ENCODE data around the gene ZZZ3. TPM values are rescaled to one million over a fixed set of nuclear protein-coding genes. Genes with fewer than 3 reads are reported as not detected.
"Not testable (repeated sequence)": the region's sequence is repeated elsewhere in the genome, so short reads cannot be mapped to it uniquely, and the experiment has no call there.

ZZZ3 gene
- total RNA-seq, 1 donor from 2014 or later, result 55.6 TPM

GRCh38 chr1:77658271-77658670, 24.2 kb downstream of the ZZZ3 start:
- no peaks in the 10 kb centered on the region for H3K27me3 ChIP-seq
- H3K36me3 ChIP-seq, result no peaks in the 10 kb centered on the region
- no peaks in the 10 kb centered on the region for H3K4me1 ChIP-seq
- TF ChIP-seq, protein P1, sequence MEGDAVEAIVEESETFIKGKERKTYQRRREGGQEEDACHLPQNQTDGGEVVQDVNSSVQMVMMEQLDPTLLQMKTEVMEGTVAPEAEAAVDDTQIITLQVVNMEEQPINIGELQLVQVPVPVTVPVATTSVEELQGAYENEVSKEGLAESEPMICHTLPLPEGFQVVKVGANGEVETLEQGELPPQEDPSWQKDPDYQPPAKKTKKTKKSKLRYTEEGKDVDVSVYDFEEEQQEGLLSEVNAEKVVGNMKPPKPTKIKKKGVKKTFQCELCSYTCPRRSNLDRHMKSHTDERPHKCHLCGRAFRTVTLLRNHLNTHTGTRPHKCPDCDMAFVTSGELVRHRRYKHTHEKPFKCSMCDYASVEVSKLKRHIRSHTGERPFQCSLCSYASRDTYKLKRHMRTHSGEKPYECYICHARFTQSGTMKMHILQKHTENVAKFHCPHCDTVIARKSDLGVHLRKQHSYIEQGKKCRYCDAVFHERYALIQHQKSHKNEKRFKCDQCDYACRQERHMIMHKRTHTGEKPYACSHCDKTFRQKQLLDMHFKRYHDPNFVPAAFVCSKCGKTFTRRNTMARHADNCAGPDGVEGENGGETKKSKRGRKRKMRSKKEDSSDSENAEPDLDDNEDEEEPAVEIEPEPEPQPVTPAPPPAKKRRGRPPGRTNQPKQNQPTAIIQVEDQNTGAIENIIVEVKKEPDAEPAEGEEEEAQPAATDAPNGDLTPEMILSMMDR (IDR thresholded peaks at IDR 0.05), result no peak
- H3K9me3 ChIP-seq, result no peaks in the 10 kb centered on the region
- intact Hi-C loops (cut with DNase I), result no loop called here
- H3K27ac ChIP-seq, result no peak overlapping the region
- DNase-seq (ENCODE audit: low spot score in 2 of 2), result no peak
- no peak overlapping the region for H3K4me3 ChIP-seq

- Histone ChIP-seq H3K9me3 (peaks cover 0 to 7% of the 10 kb centered on the region in 2 donors), H3K4me1 (no peaks in the 10 kb centered on the region), H3K27me3 (no peaks in the 10 kb centered on the region), H3K4me3 (no peak overlapping the region), H3K27ac (no peak overlapping the region), H3K36me3 (no peaks in the 10 kb centered on the region)
- TF ChIP-seq, protein P1 (IDR thresholded peaks at IDR 0.05), result no peak
- intact Hi-C loops (cut with DNase I), result no loop called here
- no peak for DNase-seq (ENCODE audit: low spot score in 2 of 2)
Measured at GRCh38 chr1:77655431-77655974, 27.0 kb downstream of the ZZZ3 start.

DNA sequence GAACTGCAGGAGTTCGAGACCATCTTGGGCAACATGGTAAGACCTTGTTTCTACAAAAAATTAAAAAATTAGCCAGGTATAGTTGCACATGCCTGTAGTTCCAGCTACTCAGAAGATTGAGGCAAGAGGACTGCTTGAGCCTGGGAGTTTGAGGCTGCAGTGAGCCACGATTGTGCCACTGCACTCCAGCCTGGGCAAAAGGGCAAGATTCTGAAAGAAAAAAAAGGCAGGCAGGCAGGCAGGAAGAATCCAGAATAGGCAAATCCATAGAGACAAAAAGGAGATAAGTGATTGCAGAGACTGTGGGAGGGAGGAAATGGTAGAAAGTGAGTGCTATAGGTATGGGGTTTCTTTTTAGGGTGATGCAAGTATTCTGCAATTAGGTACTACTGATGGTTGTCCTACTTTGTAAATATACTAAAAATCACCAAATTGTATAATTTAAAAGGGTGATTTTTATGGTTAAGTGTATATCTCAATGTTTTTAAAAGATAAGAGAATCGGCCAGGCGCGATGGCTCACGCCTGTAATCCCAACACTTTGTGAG, 29.4 kb downstream of the ZZZ3 start:
- no peaks in the 10 kb centered on the region for H3K27me3 ChIP-seq
- H3K4me1 ChIP-seq, result no peaks in the 10 kb centered on the region
- TF ChIP-seq, protein P1 (IDR thresholded peaks at IDR 0.05), result no peak
- H3K4me3 ChIP-seq, result no peak overlapping the region
- DNase-seq (ENCODE audit: low spot score in 2 of 2), result no peak
- H3K9me3 ChIP-seq, result peaks cover 10 to 29% of the 10 kb centered on the region in 2 donors
- H3K27ac ChIP-seq, result no peak overlapping the region
- peaks cover 0 to 6% of the 10 kb centered on the region in 2 donors for H3K36me3 ChIP-seq
- intact Hi-C loops (cut with DNase I), result no loop called here

DNA sequence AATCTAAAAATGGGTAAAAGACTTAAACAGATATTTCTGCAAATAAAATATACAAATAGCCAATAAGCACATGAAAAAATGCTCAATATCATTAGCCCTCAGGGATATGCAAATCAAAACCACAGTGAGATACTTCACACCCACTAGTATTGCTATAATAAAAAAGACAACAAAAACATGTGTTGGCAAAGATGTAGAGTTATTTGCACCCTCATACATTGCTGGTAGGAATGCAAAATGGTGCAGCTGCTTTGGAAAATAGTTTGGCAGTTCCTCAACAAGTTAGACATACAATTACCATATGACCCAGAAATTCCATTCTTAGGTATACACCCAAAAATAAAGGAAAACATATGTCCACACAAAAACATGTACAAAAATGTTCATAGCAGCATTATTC, 30.2 kb downstream of the ZZZ3 start:
- H3K27me3 ChIP-seq, result no peaks in the 10 kb centered on the region
- TF ChIP-seq, protein P1 (IDR thresholded peaks at IDR 0.05), result no peak
- peaks cover 0 to 6% of the 10 kb centered on the region in 2 donors for H3K36me3 ChIP-seq
- no peak overlapping the region for H3K27ac ChIP-seq
- DNase-seq (ENCODE audit: low spot score in 2 of 2), result no peak
- H3K9me3 ChIP-seq, result peaks cover 10 to 33% of the 10 kb centered on the region in 2 donors
- no peak overlapping the region for H3K4me3 ChIP-seq
- intact Hi-C loops (cut with DNase I), result no loop called here
- H3K4me1 ChIP-seq, result no peaks in the 10 kb centered on the region

DNA sequence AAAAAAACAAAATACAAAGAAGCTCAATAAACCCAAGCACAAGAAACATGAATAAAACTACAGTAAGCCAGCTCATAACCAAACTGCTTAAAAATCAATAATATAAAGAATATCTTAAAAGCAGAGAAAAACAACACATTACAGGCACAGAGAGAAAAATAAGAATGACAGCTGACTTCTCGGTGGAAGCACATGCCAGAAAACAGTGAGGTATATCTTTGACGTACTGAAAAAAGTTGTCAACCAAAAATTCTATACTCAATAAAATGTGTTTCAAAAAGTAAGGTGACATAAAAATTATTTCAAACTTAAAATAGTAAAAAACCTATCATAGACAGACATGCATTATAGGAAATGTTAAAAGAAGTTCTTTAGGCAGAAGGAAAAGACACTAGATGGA, 33.3 kb downstream of the ZZZ3 start:
- no peak overlapping the region for H3K27ac ChIP-seq
- peaks cover 0 to 15% of the 10 kb centered on the region in 2 donors for H3K36me3 ChIP-seq
- intact Hi-C loops (cut with DNase I), result no loop called here
- H3K27me3 ChIP-seq, result no peaks in the 10 kb centered on the region
- DNase-seq (ENCODE audit: low spot score in 2 of 2), result no peak
- peaks cover 10 to 33% of the 10 kb centered on the region in 2 donors for H3K9me3 ChIP-seq
- TF ChIP-seq, protein P1 (IDR thresholded peaks at IDR 0.05), result no peak
- no peak overlapping the region for H3K4me3 ChIP-seq
- no peaks in the 10 kb centered on the region for H3K4me1 ChIP-seq

DNA sequence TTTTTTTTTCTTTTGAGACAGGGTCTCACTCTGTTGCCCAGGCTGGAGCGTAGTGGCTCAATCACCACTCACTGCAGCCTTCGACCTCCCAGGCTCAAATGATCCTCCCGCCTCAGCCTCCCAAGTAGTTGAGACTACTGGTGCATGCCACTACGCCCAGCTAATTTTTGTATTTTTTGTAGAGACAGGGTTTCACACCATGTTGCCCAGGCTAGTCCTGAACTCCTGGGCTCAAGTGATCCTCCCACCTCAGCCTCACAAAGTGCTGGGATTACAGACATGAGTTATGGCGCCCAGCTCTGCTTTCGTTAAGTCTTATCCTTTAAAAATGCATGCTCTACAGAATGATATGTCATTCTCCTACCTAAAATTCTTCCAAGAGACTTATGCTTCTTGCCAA, 36.2 kb downstream of the ZZZ3 start:
- Histone ChIP-seq H3K9me3 (peaks cover 10 to 32% of the 10 kb centered on the region in 2 donors), H3K36me3 (peaks cover 0 to 15% of the 10 kb centered on the region in 2 donors)
- H3K4me3 ChIP-seq; intact Hi-C loops (cut with DNase I); H3K4me1 ChIP-seq; DNase-seq (ENCODE audit: low spot score in 2 of 2); H3K27me3 ChIP-seq; H3K27ac ChIP-seq: not testable (repeated sequence)
